SK-N-SH treated with all-trans-retinoic acid at 6 μM for 48 hours (cell line): ENCODE measurements around the gene ADAM22.
"Not testable (repeated sequence)": the region's sequence is repeated elsewhere in the genome, so short reads cannot be mapped to it uniquely, and the experiment has no call there.

Source experiments
- CSDC2 ChIP-seq: fragments of 250-450 bp; sonication (Bioruptor Pico); IDR thresholded peaks from 2 replicates; pipeline ENCODE4 v1.5.0; 2020; ENCODE audit warnings: mild to moderate bottlenecking, moderate library complexity
- OSR1 ChIP-seq: fragments of 250-450 bp; sonication (Bioruptor Pico); IDR thresholded peaks from 2 replicates; pipeline ENCODE4 v1.8.0; 2022; ENCODE audit warnings: moderate library complexity, mild to moderate bottlenecking, inconsistent platforms
- TCF4 ChIP-seq: fragments of 250-450 bp; sonication (Bioruptor Pico); IDR thresholded peaks from 2 replicates; pipeline ENCODE4 v1.8.0; 2021; ENCODE audit warnings: mild to moderate bottlenecking, moderate library complexity, borderline replicate concordance
- ZNF8 ChIP-seq: fragments of 450-650 bp; formaldehyde crosslinking; IDR thresholded peaks from 2 replicates; pipeline ENCODE4 v1.5.0; 2020; ENCODE audit warnings: mild to moderate bottlenecking, moderate library complexity
- TF ChIP-seq, protein P1 (sequence below): fragments of 250-450 bp; sonication (Bioruptor Pico); IDR thresholded peaks from 2 replicates; pipeline ENCODE4 v1.5.1; 2020; ENCODE audit warnings: low read depth, mild to moderate bottlenecking, moderate library complexity
- TF ChIP-seq, protein P2 (sequence below): fragments of 250-450 bp; sonication (Bioruptor Pico); IDR thresholded peaks from 2 replicates; pipeline ENCODE4 v1.8.0; 2020; ENCODE audit warnings: mild to moderate bottlenecking, moderate library complexity, borderline replicate concordance

DNA sequence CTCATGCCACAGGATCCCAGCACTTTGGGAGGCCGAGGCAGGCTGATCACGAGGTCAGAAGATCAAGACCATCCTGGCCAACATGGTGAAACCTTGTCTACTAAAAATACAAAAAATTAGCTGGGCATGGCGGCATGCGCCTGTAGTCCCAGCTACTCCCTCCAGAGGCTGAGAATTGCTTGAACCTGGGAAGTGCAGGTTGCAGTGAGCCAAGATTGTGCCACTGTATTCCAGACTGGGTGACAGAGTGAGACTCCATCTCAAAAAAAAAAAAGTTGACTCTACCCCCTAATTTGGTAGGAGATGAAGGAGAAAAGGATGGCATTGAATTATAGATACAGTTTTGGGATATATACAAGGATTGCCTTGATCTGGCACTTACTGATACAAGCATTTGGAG lies 25.2 kb upstream of the ADAM22 start:
- not testable (repeated sequence) for TF ChIP-seq OSR1 (CRISPR knock-in tag); ZNF8 (CRISPR knock-in tag); CSDC2; TCF4 (CRISPR knock-in tag)
- TF ChIP-seq, protein P1, sequence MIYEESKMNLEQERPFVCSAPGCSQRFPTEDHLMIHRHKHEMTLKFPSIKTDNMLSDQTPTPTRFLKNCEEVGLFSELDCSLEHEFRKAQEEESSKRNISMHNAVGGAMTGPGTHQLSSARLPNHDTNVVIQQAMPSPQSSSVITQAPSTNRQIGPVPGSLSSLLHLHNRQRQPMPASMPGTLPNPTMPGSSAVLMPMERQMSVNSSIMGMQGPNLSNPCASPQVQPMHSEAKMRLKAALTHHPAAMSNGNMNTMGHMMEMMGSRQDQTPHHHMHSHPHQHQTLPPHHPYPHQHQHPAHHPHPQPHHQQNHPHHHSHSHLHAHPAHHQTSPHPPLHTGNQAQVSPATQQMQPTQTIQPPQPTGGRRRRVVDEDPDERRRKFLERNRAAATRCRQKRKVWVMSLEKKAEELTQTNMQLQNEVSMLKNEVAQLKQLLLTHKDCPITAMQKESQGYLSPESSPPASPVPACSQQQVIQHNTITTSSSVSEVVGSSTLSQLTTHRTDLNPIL (CRISPR knock-in tag), result not testable (repeated sequence)
- TF ChIP-seq, protein P2, sequence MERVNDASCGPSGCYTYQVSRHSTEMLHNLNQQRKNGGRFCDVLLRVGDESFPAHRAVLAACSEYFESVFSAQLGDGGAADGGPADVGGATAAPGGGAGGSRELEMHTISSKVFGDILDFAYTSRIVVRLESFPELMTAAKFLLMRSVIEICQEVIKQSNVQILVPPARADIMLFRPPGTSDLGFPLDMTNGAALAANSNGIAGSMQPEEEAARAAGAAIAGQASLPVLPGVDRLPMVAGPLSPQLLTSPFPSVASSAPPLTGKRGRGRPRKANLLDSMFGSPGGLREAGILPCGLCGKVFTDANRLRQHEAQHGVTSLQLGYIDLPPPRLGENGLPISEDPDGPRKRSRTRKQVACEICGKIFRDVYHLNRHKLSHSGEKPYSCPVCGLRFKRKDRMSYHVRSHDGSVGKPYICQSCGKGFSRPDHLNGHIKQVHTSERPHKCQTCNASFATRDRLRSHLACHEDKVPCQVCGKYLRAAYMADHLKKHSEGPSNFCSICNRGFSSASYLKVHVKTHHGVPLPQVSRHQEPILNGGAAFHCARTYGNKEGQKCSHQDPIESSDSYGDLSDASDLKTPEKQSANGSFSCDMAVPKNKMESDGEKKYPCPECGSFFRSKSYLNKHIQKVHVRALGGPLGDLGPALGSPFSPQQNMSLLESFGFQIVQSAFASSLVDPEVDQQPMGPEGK (CRISPR knock-in tag), result not testable (repeated sequence)
